Pancreas (tissue), 10 donors: ENCODE data around the gene HDAC4. TPM values are rescaled to one million over a fixed set of nuclear protein-coding genes. Genes with fewer than 3 reads are reported as not detected.
A peak's percentile ranks its signal among the peaks of the same experiment; 100 is the strongest.

ENCODE experiments used
- ATAC-seq, 4 donors: fragments of 200-7000 bp; cut with Tn5 transposase; one replicate each; pipeline versions ENCODE4 v1.8.0 to v1.9.1; 2020; ENCODE audit warnings: mild to moderate bottlenecking in 4 of 4, moderate library complexity in 4 of 4
- DNase-seq, 6 donors: peaks; one replicate each; pipeline ENCODE4 v3.0.0-alpha.2; 2020
- FAIRE-seq: peaks from 2 replicates; lab custom pipeline; 2012; peaks lifted over from hg19 to GRCh38; lab: Jason Lieb, UNC
- H3K27ac ChIP-seq, 4 donors: fragments of 200-600 bp; sonication (generic); 1 replicate in 3 of 4; 2 replicates in 1 of 4; pipeline versions ENCODE4 v1.5.0 to v1.8.0; 2020
- H3K27me3 ChIP-seq, 4 donors: fragments of 200-600 bp; one replicate each; pipeline ENCODE4 v1.8.0; 2021
- H3K36me3 ChIP-seq, 3 donors: fragments of 200-600 bp; sonication (generic) in 1 of 3; one replicate each; pipeline versions ENCODE4 v1.5.0 to v1.8.0; 2020 to 2021
- H3K4me1 ChIP-seq, 3 donors: fragments of 200-600 bp; one replicate each; pipeline ENCODE4 v1.8.0; 2021
- H3K4me3 ChIP-seq, 4 donors: fragments of 200-600 bp; sonication (generic) in 2 of 4; one replicate each; pipeline versions ENCODE4 v1.5.0 to v1.8.0; 2020 to 2021
- H3K9me3 ChIP-seq, 4 donors: fragments of 200-600 bp; one replicate each; pipeline ENCODE4 v1.8.0; 2021
- CTCF ChIP-seq, 4 donors: fragments of 200-600 bp; sonication (generic) in 3 of 4; IDR thresholded peaks; one replicate each; pipeline versions ENCODE4 v1.5.0 to v1.8.0; 2021; ENCODE audit warnings: antibody characterized with exemption in 4 of 4
- WGBS, 2 donors: extraction: QIAGEN DNeasy Blood & Tissue Kit; methylation state at CpG; one replicate each; pipeline ENCODE4 v1.1.7; 2013; 5-methylcytosine and 5-hydroxymethylcytosine counted together
- intact Hi-C, 3 donors: fragments of 100-400 bp; cut with DNase I; formaldehyde crosslinking; loops; one replicate each; pipeline versions ENCODE4 v1.11.1 to v1.14.2; 2022
- polyA plus RNA-seq, 2 donors: library from polyadenylated mRNA; stranded (reverse); fragments of 200-250 nt; gene quantifications; one replicate each; pipeline ENCODE4 v1.2.3, GENCODE V29; 2013
- total RNA-seq, 6 donors: library from RNA; stranded (reverse); fragmentation: NEBNext Ultra II Directional in 4 of 6; extraction: Animal tissue kit (Norgen Biotek cat#: 25700) in 4 of 6; gene quantifications; one replicate each; pipeline versions ENCODE4 v1.2.1 to v1.2.4, GENCODE V29; 2021 to 2023
- donor health status: healthy with polysubstance abuse.
- donor health status: DM: no; HTN: no; CAD: no; lungs with moderate emphysema.
- donor health status: DM: no; HTN: no; CAD: no.
- donor health status: control.
- donor health status: control.
- donor health status: Bipolar disorder and iron deficiency.
- donor health status: DM: yes; HTN: yes; CAD: no.
- donor health status: DM: no; HTN: no; CAD: no.
- donor health status: DM: no; HTN: no; CAD: no.
- donor health status: DM: yes; HTN: yes; CAD: no.

HDAC4 gene
- total and polyA plus RNA-seq, 8 donors, result 8.2 to 31.8 (median 16.6) TPM

GRCh38 chr2:239293775-239294430, 106.9 kb downstream of the HDAC4 start:
- DNase-seq (peak in 1 of 6 donors; percentile 29), ATAC-seq (no peak), FAIRE-seq (no peak)
- Histone ChIP-seq H3K36me3 (no peaks in the 10 kb centered on the region), H3K27ac (no peak overlapping the region), H3K27me3 (no peaks in the 10 kb centered on the region), H3K4me3 (no peak overlapping the region), H3K9me3 (no peaks in the 10 kb centered on the region), H3K4me1 (peaks cover 26 to 34% (median 26%) of the 10 kb centered on the region in 3 donors)
- no peak for TF ChIP-seq CTCF (IDR thresholded peaks at IDR 0.05)
- 90 to 92% methylated on average over 15 of the region's 15 CpGs for WGBS, 2 donors
- intact Hi-C loops, result no loop called here

DNA sequence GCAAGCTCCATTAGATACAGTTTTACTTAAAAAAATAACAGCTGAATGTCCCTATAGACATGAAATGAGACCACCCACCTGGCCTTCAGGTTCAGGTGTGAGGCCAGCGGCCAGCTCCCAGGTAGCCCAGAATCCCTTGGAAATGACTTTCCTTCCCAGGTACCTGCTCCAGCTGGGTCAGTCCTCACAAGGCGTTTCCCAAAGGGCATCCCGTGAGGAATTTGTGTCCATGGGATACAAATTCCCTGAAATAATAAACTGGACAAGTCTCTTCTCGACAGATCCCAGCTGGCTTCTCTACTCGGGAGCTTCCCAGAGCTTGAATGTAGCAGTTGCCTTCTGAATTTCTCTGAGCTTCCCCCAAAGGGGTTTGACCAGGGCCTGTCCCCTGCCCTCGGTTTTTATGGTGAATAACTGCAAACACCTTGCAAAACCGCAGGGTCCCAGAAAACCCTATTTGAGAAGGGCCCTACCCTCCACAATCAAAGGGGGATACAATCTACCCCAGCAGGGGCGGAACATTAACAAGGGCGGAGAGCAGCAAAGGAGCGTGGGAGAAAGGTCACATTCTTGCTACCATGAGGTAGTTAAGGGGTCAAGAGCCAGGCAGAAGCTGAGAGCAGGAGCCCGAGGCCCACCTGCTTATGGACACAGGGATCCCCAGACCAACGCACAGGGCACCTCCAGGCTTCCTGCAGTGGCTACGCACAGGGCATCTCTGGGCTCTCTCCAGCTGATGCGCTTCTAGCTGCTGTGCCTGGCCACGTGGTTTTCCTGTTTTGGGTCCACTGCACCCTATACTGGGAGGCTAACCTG, 107.7 kb downstream of the HDAC4 start:
- peaks cover 26 to 31% (median 26%) of the 10 kb centered on the region in 3 donors for H3K4me1 ChIP-seq

GRCh38 chr2:239292531-239292930, 108.3 kb downstream of the HDAC4 start:
- no peak overlapping the region for H3K4me3 ChIP-seq
- no peaks in the 10 kb centered on the region for H3K36me3 ChIP-seq
- no peak overlapping the region for H3K27ac ChIP-seq
- intact Hi-C loops, result no loop called here
- WGBS, 2 donors, result 77 to 83% methylated on average over 5 of the region's 5 CpGs
- no peak for DNase-seq
- H3K27me3 ChIP-seq, result no peaks in the 10 kb centered on the region
- no peak for FAIRE-seq
- H3K4me1 ChIP-seq, result peaks cover 22 to 28% (median 22%) of the 10 kb centered on the region in 3 donors
- no peak for ATAC-seq
- TF ChIP-seq CTCF (IDR thresholded peaks at IDR 0.05), result no peak
- H3K9me3 ChIP-seq, result no peaks in the 10 kb centered on the region

More for the DNA sequence above, 107.7 kb downstream of the HDAC4 start:
- DNase-seq (peak in 2 of 6 donors; percentile 23 to 30), FAIRE-seq (no peak), ATAC-seq (no peak)
- intact Hi-C loops, result no loop called here
- H3K27me3 ChIP-seq, result no peaks in the 10 kb centered on the region
- H3K9me3 ChIP-seq, result no peaks in the 10 kb centered on the region
- no peaks in the 10 kb centered on the region for H3K36me3 ChIP-seq
- TF ChIP-seq CTCF (IDR thresholded peaks at IDR 0.05), result no peak
- WGBS, 2 donors, result 89% methylated on average over 15 of the region's 15 CpGs
- H3K27ac ChIP-seq, result no peak overlapping the region
- H3K4me3 ChIP-seq, result no peak overlapping the region

GRCh38 chr2:239291475-239292350, 109.1 kb downstream of the HDAC4 start:
- peak in 1 of 6 donors; percentile 45 for DNase-seq
- no peak for TF ChIP-seq CTCF (IDR thresholded peaks at IDR 0.05)
- no peaks in the 10 kb centered on the region for H3K9me3 ChIP-seq
- no peak for FAIRE-seq
- peaks cover 14 to 20% (median 14%) of the 10 kb centered on the region in 3 donors for H3K4me1 ChIP-seq
- H3K4me3 ChIP-seq, result no peak overlapping the region
- 94 to 97% methylated on average over 30 of the region's 30 CpGs for WGBS, 2 donors
- intact Hi-C loops, result no loop called here
- ATAC-seq, result no peak
- no peak overlapping the region for H3K27ac ChIP-seq
- H3K27me3 ChIP-seq, result no peaks in the 10 kb centered on the region
- H3K36me3 ChIP-seq, result no peaks in the 10 kb centered on the region
